ENCODE results near the gene ERCC1.
"Not testable (repeated sequence)": the region's sequence is repeated elsewhere in the genome, so short reads cannot be mapped to it uniquely, and the experiment has no call there.

ERCC1 gene

DNA sequence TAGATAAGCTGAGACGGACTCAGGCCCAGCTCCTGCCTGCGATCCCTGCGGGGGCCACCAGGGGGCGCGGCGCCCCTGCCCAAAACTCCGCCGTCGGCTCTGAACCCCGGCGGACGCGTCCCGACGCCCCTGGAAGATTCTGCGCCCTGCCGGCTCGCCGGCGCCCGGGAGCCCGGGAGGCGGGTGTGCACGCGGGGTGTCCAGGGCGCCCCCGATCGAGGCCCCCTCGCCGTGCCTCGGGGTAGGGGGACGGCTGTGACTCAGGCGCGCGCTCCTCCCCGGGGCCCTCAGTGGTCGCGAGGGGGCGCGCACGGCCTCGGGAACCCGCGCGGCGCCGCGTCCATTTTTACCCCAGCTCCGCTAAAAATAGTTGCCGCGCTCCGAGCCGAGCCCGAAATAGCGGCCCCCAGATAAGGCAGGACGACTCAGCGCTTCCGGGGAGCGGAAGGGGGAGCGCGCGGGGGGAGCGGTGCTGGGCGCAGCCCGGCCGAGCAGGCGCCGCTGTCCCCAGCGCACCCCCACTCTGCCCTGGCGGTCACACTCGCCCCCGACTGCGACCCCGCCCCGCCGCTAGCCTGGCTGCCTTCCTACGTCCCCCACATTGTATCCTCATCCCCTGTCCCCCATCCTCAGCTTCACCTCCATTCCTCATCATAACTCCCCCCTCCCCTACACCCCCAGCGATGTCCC, 16.0 kb upstream of the ERCC1 start:
- no peaks in the 10 kb centered on the region for H3K9me3 ChIP-seq (ENCODE audit: control extremely low read depth in 1 of 5, control insufficient read depth in 4 of 5, insufficient read depth in 2 of 5, low read depth in 1 of 5, low read length in 4 of 5)
- WGBS (ENCODE audit: insufficient coverage) = under 1% methylated on average over 68 of the region's 78 CpGs
- peaks cover 0 to 33% (median 26%) of the 10 kb centered on the region in 4 experiments for H3K4me1 ChIP-seq (ENCODE audit: control extremely low read depth in 1 of 4, control insufficient read depth in 4 of 4, insufficient read depth in 4 of 4, low read length in 3 of 4)
- H3K4me3 ChIP-seq (ENCODE audit: control insufficient read depth in 1 of 7, extremely low read depth in 1 of 7, insufficient read depth in 4 of 7, low read depth in 2 of 7, low read length in 6 of 7) = peak overlapping the region; percentile 50 to 77 (median 66)
- CTCF ChIA-PET = interaction anchor here (0.6 to 13.3 kb wide), 26 partner anchors 9 to 128 kb away, joined by 3 to 289 read pairs (median 4); partner anchors contain the start of genes FOSB, PPM1N and PPP1R13L
- POLR2A ChIA-PET = interaction anchor here (0.6 to 3.4 kb wide), 9 partner anchors 9 to 46 kb away, joined by 3 to 54 read pairs (median 4); partner anchors contain the start of gene FOSB
- peak; percentile 75 to 87 (median 86) for DNase-seq
- peak overlapping the region in 1 of 2 experiments; percentile 43 for H3K27ac ChIP-seq (ENCODE audit: insufficient read depth in 1 of 2, low read depth in 1 of 2, low read length in 2 of 2, poor library complexity in 1 of 2, severe bottlenecking in 2 of 2)
- H3K36me3 ChIP-seq (ENCODE audit: control insufficient read depth in 4 of 4, insufficient read depth in 4 of 4, low read length in 3 of 4) = no peaks in the 10 kb centered on the region
- peaks cover 0 to 12% (median 0%) of the 10 kb centered on the region in 5 experiments for H3K27me3 ChIP-seq (replicated peaks in 2 of 5; ENCODE audit: control insufficient read depth in 4 of 5, insufficient read depth in 5 of 5, low read length in 4 of 5)

GRCh38 chr19:45439190-45439568, 15.5 kb upstream of the ERCC1 start:
- Histone ChIP-seq H3K4me3 (ENCODE audit: control insufficient read depth in 1 of 7, extremely low read depth in 1 of 7, insufficient read depth in 4 of 7, low read depth in 2 of 7, low read length in 6 of 7) (peak overlapping the region in 5 of 7 experiments; percentile 64 to 77 (median 67)), H3K9me3 (ENCODE audit: control extremely low read depth in 1 of 5, control insufficient read depth in 4 of 5, insufficient read depth in 2 of 5, low read depth in 1 of 5, low read length in 4 of 5) (no peaks in the 10 kb centered on the region), H3K4me1 (ENCODE audit: control extremely low read depth in 1 of 4, control insufficient read depth in 4 of 4, insufficient read depth in 4 of 4, low read length in 3 of 4) (peaks cover 0 to 28% (median 22%) of the 10 kb centered on the region in 4 experiments), H3K27ac (ENCODE audit: insufficient read depth in 1 of 2, low read depth in 1 of 2, low read length in 2 of 2, poor library complexity in 1 of 2, severe bottlenecking in 2 of 2) (peak overlapping the region in 1 of 2 experiments; percentile 43), H3K36me3 (ENCODE audit: control insufficient read depth in 4 of 4, insufficient read depth in 4 of 4, low read length in 3 of 4) (no peaks in the 10 kb centered on the region), H3K27me3 (replicated peaks in 2 of 5; ENCODE audit: control insufficient read depth in 4 of 5, insufficient read depth in 5 of 5, low read length in 4 of 5) (peaks cover 0 to 12% (median 0%) of the 10 kb centered on the region in 5 experiments)
- no peak for DNase-seq
- CTCF ChIA-PET = interaction anchor here (0.6 to 13.3 kb wide), 24 partner anchors 8 to 129 kb away, joined by 3 to 289 read pairs (median 4); partner anchors contain the start of genes FOSB, PPM1N and PPP1R13L
- POLR2A ChIA-PET = interaction anchor here (0.6 to 3.4 kb wide), 9 partner anchors 9 to 47 kb away, joined by 3 to 54 read pairs (median 4); partner anchors contain the start of gene FOSB
- WGBS (ENCODE audit: insufficient coverage) = 85% methylated on average over 3 of the region's 10 CpGs

- ChIA-PET CTCF (interaction anchor here (1.1 to 13.3 kb wide), 4 partner anchors 35 to 52 kb away, joined by 3 to 289 read pairs (median 6); no protein-coding TSS in a partner anchor), POLR2A (no interaction called here)
- DNase-seq = no peak
- Histone ChIP-seq H3K4me1 (ENCODE audit: control extremely low read depth in 1 of 4, control insufficient read depth in 4 of 4, insufficient read depth in 4 of 4, low read length in 3 of 4) (peaks cover 0 to 11% (median 5%) of the 10 kb centered on the region in 4 experiments), H3K27me3 (replicated peaks in 2 of 5; ENCODE audit: control insufficient read depth in 4 of 5, insufficient read depth in 5 of 5, low read length in 4 of 5) (peaks cover 0 to 2% (median 0%) of the 10 kb centered on the region in 5 experiments), H3K4me3 (ENCODE audit: control insufficient read depth in 1 of 7, extremely low read depth in 1 of 7, insufficient read depth in 4 of 7, low read depth in 2 of 7, low read length in 6 of 7) (no peak overlapping the region), H3K9me3 (ENCODE audit: control extremely low read depth in 1 of 5, control insufficient read depth in 4 of 5, insufficient read depth in 2 of 5, low read depth in 1 of 5, low read length in 4 of 5) (no peaks in the 10 kb centered on the region), H3K36me3 (ENCODE audit: control insufficient read depth in 4 of 4, insufficient read depth in 4 of 4, low read length in 3 of 4) (no peaks in the 10 kb centered on the region), H3K27ac (ENCODE audit: insufficient read depth in 1 of 2, low read depth in 1 of 2, low read length in 2 of 2, poor library complexity in 1 of 2, severe bottlenecking in 2 of 2) (no peak overlapping the region)
- 100% methylated on average over 2 of the region's 3 CpGs for WGBS (ENCODE audit: insufficient coverage)
Measured at GRCh38 chr19:45437328-45437727, 13.6 kb upstream of the ERCC1 start.

DNA sequence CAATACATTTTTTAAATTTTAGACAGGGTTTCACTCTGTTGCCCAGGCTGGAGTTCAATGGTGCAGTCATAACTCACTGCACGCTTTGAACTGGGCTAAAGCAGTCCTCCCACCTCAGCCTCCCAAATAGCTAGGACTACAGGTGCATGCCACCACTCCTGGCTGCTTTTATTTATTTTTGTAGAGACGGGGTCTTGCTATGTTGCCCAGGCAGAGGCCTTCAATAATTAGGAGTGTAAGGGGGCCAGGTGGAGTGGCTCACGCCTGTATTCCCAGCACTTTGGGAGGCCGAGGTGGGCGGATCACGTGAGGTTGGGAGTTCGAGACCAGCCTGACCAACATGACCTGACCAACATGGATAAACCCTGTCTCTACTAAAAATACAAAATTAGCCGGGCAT, 8.8 kb upstream of the ERCC1 start:
- H3K27me3 ChIP-seq (replicated peaks in 2 of 5; ENCODE audit: control insufficient read depth in 4 of 5, insufficient read depth in 5 of 5, low read length in 4 of 5); H3K36me3 ChIP-seq (ENCODE audit: control insufficient read depth in 4 of 4, insufficient read depth in 4 of 4, low read length in 3 of 4); H3K9me3 ChIP-seq (ENCODE audit: control extremely low read depth in 1 of 5, control insufficient read depth in 4 of 5, insufficient read depth in 2 of 5, low read depth in 1 of 5, low read length in 4 of 5); DNase-seq; POLR2A ChIA-PET; H3K4me3 ChIP-seq (ENCODE audit: control insufficient read depth in 1 of 7, extremely low read depth in 1 of 7, insufficient read depth in 4 of 7, low read depth in 2 of 7, low read length in 6 of 7); H3K27ac ChIP-seq (ENCODE audit: insufficient read depth in 1 of 2, low read depth in 1 of 2, low read length in 2 of 2, poor library complexity in 1 of 2, severe bottlenecking in 2 of 2): not testable (repeated sequence)
- H3K4me1 ChIP-seq (ENCODE audit: control extremely low read depth in 1 of 4, control insufficient read depth in 4 of 4, insufficient read depth in 4 of 4, low read length in 3 of 4) = peaks cover 0 to 14% (median 8%) of the 10 kb centered on the region in 4 experiments
- 93% methylated on average over 3 of the region's 8 CpGs for WGBS (ENCODE audit: insufficient coverage)
- CTCF ChIA-PET = interaction anchor here (1.1 to 13.3 kb wide), 4 partner anchors 13 to 53 kb away, joined by 3 to 289 read pairs (median 8); no protein-coding TSS in a partner anchor

DNA sequence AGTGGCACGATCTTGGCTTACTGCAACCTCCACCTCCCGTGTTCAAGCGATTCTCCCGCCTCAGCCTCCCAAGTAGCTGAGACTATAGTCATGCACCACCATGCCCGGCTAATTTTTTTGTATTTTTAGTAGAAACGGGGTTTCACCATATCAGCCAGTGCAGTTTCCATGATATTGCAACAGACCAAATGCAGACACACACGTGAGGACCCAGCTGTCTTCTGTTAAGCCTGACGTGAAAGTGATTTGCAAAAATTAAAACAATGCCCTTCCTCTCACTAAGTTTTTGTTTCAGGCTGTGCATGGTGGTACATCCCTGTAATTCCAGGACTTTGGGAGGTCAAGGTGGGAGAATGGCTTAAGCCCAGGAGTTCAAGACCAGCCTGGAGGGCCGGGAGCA, 7.3 kb upstream of the ERCC1 start:
- not testable (repeated sequence) for H3K27ac ChIP-seq (ENCODE audit: insufficient read depth in 1 of 2, low read depth in 1 of 2, low read length in 2 of 2, poor library complexity in 1 of 2, severe bottlenecking in 2 of 2); H3K36me3 ChIP-seq (ENCODE audit: control insufficient read depth in 4 of 4, insufficient read depth in 4 of 4, low read length in 3 of 4); H3K4me3 ChIP-seq (ENCODE audit: control insufficient read depth in 1 of 7, extremely low read depth in 1 of 7, insufficient read depth in 4 of 7, low read depth in 2 of 7, low read length in 6 of 7); H3K27me3 ChIP-seq (replicated peaks in 2 of 5; ENCODE audit: control insufficient read depth in 4 of 5, insufficient read depth in 5 of 5, low read length in 4 of 5); H3K9me3 ChIP-seq (ENCODE audit: control extremely low read depth in 1 of 5, control insufficient read depth in 4 of 5, insufficient read depth in 2 of 5, low read depth in 1 of 5, low read length in 4 of 5)
- peak in 2 of 3 donors; percentile 58 to 75 for DNase-seq
- POLR2A ChIA-PET = interaction anchor here (1.0 to 1.6 kb wide), 2 partner anchors 9 to 43 kb away, joined by 3 to 4 read pairs; no protein-coding TSS in a partner anchor
- CTCF ChIA-PET = interaction anchor here (0.7 to 13.3 kb wide), 6 partner anchors 9 to 95 kb away, joined by 3 to 289 read pairs (median 5); no protein-coding TSS in a partner anchor
- H3K4me1 ChIP-seq (ENCODE audit: control extremely low read depth in 1 of 4, control insufficient read depth in 4 of 4, insufficient read depth in 4 of 4, low read length in 3 of 4) = peaks cover 0 to 14% (median 8%) of the 10 kb centered on the region in 4 experiments
- 62% methylated on average over 9 of the region's 9 CpGs for WGBS (ENCODE audit: insufficient coverage)

GRCh38 chr19:45429896-45430295, 6.2 kb upstream of the ERCC1 start:
- 84% methylated on average over 8 of the region's 11 CpGs for WGBS (ENCODE audit: insufficient coverage)
- H3K36me3 ChIP-seq (ENCODE audit: control insufficient read depth in 4 of 4, insufficient read depth in 4 of 4, low read length in 3 of 4); DNase-seq; H3K4me3 ChIP-seq (ENCODE audit: control insufficient read depth in 1 of 7, extremely low read depth in 1 of 7, insufficient read depth in 4 of 7, low read depth in 2 of 7, low read length in 6 of 7); H3K27me3 ChIP-seq (replicated peaks in 2 of 5; ENCODE audit: control insufficient read depth in 4 of 5, insufficient read depth in 5 of 5, low read length in 4 of 5); H3K9me3 ChIP-seq (ENCODE audit: control extremely low read depth in 1 of 5, control insufficient read depth in 4 of 5, insufficient read depth in 2 of 5, low read depth in 1 of 5, low read length in 4 of 5); H3K27ac ChIP-seq (ENCODE audit: insufficient read depth in 1 of 2, low read depth in 1 of 2, low read length in 2 of 2, poor library complexity in 1 of 2, severe bottlenecking in 2 of 2): not testable (repeated sequence)
- POLR2A ChIA-PET = interaction anchor here (1.6 kb wide), 1 partner anchor 10 kb away, joined by 4 read pairs; no protein-coding TSS in a partner anchor
- peaks cover 0 to 19% (median 10%) of the 10 kb centered on the region in 4 experiments for H3K4me1 ChIP-seq (ENCODE audit: control extremely low read depth in 1 of 4, control insufficient read depth in 4 of 4, insufficient read depth in 4 of 4, low read length in 3 of 4)
- CTCF ChIA-PET = interaction anchor here (2.9 to 13.3 kb wide), 2 partner anchors 48 to 56 kb away, joined by 13 to 289 read pairs; no protein-coding TSS in a partner anchor

Data from common myeloid progenitor, CD34-positive (primary cell).